Activated T-cell treated with anti-CD3 and anti-CD28 coated beads for 1 hour (primary cell): ENCODE results near the gene TPPP.
"Not testable (repeated sequence)": the region's sequence is repeated elsewhere in the genome, so short reads cannot be mapped to it uniquely, and the experiment has no call there.

Experiments
- DNase-seq: peaks from one replicate; pipeline ENCODE4 v3.0.0-alpha.2; 2020; ENCODE audit warnings: low read depth

The TPPP gene

DNA sequence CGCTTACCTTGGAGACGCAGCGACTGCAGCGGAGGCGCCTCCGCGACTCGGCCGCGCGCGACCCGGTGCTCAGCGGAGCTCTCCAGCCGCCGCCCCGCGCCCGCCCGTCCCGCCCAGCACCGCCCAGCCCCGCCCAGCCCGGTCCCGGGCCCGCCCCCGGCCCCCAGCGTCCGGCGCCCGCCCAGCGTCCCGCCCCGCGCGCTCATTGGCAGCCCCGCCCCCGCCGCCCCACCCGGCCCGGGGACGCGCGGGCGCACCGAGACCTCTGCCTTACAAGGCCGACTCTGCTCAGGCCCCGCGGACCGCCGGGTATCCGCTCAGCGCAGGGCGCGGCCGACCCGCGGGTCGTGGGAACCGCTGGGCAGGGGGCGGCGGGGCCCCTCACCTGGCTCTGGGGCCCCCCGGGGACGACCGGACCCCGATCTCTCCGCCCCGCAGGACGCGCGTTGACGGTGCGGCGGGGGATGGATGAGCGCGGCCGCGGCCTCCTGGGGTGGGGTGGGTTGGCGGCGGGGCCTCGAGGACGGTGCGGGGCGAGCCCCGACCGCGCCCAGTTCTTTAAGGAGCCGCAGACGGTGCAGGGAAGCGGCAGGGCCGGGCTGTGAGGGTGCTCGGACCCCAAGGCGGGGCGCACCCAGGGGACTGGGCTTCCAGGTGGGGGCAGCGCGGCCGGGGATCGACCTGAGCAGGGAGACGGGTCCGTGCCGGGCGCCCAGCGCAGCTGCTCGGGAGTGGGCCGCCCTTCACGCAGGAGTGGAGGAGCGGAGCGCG is at the start of gene TPPP:
TSS of gene TPPP (minus strand) at position 82 of the 771 bp plus-strand sequence. CDS start 15,292 bp downstream, outside the sequence.
- DNase-seq: peak; percentile 78

DNA sequence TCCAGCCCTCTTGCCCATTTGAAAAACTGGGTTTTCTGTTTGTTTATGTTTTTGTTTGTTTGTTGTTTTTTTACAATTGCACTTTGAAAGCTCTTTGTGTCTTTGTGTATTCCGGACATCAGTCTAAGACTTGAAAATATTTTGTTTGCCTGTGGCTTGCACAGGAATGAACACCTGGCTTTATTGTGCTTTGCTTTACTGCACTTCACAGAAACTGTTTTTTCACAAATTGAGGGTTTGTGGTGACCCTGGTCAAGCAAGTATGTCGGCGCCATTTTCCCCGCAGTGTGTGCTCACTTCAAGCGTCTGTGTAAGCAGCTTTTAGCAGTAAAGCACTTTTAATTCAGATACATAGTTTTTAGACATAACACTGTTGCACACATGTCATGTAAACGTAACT is 49.1 kb upstream of the TPPP start:
- not testable (repeated sequence) for DNase-seq

DNA sequence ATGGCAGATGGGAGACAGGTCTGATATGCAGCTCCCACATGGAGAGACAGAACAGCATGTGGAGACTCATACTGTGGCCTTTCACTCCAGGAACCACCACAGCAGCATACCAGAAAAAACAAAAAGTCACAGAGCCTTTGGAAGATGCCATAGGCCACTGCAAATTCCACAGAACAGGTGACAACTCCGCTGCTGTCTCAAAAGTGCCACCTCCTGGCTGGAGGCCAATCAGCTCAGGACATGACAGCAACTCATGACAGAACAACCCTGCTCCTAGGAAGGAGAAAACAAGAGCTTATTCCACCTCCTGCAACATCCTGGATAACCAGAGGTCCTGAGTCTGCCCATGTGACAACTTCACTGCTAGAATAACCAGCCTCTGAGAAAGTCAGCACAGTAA is 41.0 kb upstream of the TPPP start:
- not testable (repeated sequence) for DNase-seq

DNA sequence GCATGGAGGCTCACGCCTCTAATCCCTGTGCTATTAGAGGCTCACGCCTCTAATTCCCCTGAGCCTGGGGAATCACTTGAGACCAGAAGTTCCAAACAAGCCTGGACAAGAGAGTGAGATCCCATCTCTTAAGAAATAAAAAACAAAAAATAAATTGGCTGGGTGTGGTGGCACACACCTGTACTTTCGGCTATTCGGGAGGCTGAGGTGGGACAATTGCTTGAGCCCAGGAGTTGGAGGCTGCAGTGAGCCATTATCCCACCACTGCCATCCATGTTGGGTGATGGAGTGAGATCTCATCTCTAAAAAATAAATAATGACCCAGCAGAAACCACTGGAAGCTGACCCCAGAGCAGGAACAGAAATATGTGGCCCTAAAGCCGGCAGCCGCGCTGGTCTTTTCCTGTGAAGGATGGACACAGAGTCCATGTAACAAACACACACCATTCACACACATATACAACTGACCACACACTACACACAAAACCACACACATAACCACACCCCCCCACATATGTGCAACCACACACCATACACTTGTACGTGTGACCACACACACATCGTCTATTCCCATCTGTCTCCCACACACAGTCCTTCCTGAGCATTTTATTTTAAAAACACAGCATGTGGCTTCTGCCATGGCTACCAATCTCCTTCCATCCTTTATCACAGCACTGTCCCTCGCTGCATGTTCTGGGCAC is 39.8 kb upstream of the TPPP start:
- not testable (repeated sequence) for DNase-seq

DNA sequence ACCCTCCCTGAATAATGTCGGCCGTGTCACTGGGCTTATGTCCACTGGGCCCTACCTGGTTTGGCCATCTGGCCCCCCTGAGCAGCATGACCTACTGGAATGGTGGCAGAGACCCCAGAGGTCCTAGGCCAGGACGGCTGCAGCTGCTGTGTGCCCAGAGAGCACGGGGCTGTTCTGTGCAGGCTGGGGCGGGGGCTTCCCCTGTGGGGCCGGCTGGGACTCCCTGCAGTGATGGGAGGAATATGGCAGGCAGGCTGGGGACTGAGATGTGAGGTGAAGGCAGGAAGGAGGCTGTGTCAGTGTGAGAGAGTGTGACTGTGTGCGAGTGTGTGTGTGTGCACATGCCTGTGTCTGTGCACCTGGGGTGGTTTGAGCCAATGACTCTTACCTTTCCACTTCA is 36.1 kb upstream of the TPPP start:
- not testable (repeated sequence) for DNase-seq

DNA sequence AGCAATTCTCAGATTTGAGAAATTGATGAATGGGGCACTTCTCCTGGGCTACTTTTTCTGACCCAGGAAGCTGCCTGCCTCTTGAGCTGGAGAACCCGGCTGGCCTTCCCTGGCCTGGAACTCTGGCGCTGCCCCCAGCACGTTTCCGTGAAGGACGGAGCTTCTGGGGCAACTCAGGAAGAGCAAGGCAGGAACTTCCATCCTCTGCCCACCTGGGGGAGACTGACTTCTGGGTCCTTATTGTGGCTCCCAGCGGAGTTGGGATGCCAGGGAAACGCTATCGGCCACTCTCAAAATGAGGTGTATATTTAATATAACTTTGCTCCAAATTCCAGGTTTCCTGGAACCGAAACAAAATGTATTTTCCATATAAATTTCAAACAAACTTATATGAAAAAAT is 33.9 kb upstream of the TPPP start:
- DNase-seq: not testable (repeated sequence)

DNA sequence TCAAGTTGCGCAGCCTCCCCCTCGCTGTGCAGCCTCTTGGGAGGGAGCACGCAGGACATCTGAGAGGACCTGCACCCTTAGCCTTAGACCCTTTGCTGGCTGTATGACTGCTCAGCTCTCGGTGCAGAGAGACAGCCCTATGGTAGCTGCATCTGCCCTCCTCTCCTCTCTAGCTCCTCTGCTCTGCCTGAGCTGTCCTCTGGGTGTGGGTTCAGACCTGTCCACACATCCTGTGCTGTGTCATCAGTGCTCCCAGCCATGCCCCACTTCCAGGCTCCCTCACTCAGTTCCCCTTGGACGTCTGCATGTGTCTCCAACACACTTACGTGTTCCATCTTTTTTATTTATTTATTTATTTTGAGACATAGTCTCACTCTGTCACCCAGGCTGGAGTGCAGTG is 30.7 kb upstream of the TPPP start:
- DNase-seq: not testable (repeated sequence)

DNA sequence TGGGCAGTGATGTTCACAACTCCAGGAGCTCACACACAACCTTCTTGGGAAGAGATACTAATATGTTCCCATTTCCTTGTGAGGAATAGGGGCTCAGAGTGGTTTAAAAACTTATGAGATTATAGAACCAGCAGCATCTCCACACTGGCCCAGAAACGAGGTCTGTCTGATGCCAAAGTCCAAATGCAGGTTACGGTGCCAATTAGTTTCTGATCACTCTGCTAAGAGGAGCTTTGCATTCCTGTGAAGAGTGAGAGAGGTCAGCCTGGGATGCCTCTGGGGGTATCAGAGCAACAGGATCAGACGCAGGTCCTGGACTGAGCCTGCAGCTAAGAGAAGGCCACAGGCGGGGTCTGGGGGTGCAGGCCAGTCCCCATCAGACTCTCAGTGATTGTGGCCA is 30.2 kb upstream of the TPPP start:
- DNase-seq: not testable (repeated sequence)

DNA sequence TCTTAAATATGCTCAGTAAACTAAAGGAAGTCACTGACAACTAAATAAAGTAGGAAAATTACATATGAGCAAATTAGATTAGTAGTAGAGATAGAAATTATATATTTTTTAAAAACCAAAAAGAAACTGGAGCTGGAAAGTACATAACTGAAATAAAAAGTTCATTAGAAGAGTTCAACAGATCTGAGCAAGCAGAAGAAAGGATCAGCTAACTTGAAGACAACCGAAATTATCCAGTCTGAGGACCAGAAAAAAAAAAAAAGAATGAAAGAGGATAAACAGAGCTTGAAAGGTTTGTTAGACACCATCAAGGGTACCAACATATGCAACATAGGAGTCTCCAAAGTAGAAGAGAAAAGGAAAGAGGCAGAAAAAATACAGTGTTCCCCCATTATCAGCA is 26.2 kb upstream of the TPPP start:
- DNase-seq: not testable (repeated sequence)

DNA sequence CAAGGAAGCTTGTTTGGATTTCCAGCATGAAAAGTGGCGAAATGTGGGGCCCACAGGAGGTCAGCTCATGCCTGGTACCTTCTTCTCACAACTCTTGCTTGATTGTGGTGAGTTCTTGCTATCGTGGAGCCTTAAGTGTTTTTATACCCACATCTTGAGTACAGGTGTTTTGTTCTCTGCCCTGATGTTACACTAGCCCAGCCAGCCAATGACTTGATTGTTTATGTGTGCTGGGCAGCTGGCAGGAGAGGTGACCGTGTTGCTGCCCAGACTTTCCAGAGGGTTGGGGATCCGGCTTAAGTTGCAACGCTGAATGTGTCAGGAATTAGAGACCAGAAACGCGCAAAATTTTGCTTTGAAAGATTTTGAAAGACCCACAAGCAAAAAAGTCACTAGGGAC is 24.0 kb upstream of the TPPP start:
- DNase-seq: no peak

DNA sequence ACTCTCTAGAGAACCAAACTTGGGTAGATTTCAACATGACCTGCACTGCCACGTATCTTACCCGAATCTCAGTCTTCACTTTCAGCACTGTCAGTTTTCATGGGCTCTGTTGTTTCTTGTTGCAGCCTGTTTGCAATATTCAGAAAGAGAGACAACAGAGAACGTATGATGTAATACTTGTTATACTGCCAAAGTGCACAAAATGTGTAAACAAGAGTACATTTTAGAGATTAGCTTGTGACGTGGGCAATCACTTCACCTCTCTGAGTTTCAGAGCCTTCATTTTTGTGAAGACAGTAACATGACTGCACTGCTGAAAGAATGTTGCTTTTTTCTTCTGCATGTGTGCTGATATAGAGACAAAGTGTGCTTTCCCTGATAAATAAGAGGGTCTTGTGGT is 23.6 kb upstream of the TPPP start:
- not testable (repeated sequence) for DNase-seq

DNA sequence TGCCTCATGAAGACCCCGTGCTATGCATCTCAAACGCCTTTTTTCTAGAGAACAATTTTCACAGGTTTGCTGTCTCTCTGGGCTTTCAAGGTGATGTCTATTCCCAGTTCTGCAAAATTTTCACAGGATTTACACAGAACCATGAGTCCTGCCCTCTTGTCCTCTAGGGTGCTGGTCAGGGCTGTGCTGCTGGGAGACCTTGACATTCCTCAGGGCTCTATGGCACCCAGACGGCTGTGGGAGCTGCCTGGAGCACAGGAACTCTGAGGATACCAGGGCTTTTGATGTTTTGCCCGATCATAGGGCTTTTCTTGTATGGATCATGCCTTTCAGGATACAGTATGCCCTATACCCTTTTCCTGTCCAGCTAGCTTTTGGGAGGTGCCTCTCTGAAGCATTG is 22.5 kb upstream of the TPPP start:
- DNase-seq: not testable (repeated sequence)

DNA sequence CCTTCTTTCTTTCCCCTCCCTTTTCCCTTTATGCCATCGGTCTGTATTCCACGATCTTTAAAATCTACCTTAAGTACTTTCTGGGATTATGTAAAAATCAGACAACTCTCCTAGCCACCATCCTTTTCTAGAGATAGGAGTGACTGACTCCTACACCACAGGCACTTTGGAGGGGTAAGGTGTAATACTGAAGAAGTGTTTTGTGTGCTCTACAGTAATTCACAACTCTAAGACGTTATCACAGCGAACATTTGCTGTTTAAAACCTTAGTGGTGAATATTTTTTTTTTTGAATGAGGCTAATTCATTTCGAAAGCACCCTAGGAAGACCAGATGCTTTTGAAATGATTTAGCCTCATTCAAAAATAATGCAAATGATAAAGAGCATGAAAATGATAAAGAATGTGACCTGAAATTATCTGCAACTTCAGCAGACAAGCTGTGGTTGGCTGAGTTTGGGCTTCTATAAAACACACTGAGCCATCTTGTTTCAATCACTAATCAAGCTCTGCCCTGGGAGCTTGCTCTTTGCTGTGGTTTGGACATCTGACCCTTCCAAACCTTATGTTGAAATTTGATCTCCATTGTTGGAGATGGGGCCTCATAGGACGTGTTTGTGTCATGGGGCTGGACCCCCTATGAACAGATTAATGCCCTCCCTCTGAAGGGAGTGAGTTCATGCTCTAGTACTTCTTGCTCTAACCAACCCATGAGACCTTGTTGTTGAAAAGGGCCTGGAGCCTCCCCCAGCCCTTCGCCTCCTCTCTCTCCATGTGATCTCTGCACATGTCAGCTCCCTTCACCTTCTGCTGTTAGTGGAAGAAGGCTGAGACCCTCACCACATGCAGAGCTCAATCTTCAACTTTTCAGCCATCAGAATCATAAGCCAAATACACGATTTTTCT is 21.3 kb upstream of the TPPP start:
- not testable (repeated sequence) for DNase-seq

DNA sequence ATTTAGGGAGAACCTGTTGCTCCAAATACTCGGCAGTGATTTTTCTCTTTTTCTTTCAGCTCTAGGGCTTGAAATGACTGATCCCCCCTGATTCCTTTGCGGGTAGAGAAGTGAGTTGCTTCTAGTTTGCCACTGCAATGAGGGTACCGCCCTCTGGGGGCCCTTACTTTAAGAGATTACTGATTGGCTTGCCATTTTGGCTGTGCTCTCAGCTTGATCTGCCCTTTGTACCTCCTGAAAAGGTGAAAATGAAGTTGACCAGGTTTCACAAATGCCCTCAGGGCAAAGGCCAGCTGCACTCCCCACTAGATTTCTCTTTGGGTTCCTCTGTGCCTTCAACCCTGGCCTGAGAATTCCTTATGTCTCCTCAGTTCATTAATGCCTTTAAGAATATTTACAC is 20.5 kb upstream of the TPPP start:
- not testable (repeated sequence) for DNase-seq

DNA sequence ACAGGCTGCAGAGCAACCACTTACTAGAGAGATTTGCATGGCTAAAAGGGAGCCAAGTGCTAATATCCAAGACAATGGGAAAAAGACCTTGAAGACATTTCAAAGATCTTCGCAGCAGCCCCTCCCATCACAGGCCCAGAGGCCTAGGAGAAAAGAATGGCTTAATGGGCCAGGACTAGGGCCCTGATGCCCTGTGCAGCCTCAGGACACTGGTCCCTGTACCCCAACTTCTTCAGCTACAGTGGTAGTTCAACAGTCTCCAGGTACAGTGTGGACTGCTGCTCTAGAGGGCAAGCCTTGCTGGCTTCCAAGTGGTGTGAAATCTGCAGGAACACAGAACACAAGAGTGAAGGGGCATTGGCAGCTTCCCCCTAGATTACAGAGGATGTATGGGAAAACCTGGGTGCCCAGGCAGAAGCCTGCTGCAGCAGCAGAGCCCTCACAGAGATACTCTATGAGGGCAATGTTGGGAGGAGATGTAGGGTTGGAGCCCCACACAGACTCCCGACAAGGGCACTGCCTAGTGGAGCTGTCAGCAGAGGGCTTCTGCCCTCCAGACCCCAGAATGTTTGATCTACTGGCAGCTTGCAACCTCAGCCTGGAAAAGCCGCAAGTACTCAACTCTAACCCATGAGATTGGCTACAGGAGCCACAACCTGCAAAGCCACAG is 15.8 kb upstream of the TPPP start:
- not testable (repeated sequence) for DNase-seq

DNA sequence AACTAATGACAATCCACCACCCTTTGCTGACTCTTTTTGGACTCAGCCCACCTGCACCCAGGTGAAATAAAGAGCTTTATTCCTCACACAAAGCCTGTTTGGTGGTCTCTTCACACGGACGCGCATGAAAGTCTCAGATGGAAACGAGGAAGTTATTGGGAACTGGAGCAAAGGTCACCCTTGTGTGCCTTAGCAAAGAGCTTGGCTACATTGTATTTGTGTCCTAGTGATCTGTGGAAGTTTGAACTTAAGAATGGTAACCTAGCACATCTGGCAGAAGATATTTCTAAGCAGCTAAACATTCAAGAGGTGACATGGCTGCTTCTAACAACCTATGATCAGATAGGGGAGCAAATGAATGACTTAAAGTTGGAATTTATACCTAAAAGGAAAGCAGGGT is 15.2 kb upstream of the TPPP start:
- not testable (repeated sequence) for DNase-seq

DNA sequence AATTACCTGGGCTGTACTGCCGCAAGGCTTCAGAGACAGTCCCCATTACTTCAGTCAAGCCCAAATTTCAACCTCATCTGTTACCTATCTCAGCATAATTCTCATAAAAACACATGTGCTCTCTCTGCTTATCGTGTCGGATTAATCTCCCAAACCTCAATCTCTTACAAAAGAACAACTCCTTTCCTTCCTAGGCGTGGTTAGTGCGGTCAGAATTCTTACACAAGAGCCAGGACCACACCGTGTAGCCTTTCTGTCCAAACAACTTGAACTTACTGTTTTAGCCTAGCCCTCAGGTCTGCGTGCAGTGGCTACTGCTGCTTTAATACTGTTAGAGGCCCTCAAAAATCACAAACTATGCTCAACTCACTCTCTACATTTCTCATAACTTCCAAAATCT is 13.0 kb upstream of the TPPP start:
- DNase-seq: not testable (repeated sequence)

DNA sequence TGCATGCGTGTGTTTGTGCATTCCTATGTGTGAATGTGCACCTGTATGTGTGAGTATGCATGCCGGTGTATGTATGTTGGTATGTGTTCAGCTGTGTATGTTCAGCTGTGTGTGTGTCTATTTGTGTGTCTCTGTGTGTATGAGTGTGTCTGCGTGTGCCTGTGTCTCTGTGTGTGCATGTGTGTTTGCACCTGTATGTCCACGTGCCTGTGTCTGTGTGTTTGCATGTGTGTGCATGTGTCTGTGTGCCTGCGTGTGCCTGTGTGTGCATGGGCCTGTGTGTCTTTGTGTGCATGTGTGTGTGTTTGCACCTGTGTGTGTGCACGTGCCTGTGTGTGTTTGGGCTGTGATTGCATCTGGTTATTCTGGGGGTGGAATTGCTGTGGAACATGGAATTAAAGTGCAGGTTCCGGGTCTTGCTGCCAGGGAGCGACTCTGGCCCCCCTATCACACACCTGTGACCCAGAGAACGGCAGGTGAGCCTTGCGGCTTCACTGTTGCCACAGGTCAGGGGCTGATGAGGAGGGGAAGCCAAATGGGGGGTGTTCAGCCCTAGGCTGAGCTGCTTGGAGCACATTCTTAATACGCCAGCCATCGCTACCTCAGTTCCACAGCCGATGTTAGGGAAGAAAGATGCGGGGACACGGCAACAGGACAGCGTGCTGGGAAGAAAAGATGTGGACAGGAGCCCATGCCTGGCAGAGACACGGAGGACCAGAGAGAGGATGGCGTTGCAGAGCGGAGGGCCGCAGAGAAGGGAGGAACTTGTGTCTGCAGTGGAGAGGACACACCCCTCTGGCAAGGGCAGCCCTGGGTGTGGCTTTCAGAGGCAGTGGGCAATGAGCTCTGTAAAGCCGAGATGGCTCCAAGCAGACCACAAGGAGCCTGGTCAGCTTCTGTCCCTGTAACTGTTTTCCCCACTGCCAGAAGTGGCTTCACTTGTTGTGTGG is 3.9 kb upstream of the TPPP start:
- DNase-seq: not testable (repeated sequence)

DNA sequence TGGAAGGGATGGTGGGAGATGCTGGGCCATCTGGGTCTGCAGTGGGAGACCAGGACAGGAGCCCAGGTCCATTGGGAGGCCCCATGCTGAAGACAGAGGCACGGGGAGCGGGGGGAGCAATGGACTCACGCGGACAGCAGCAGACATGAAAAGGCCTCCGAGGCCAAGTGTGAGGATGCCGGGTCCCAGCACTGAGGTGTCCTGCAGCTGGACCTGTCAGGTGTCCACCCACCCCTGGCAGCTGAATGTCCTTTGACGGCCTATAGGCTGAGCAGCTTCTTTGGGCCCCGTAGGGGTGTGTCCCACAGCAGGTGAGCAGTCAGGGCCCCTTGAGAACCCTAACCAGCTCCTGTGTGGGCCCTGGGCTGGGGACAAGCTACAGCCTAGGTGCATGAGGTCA is 3.0 kb upstream of the TPPP start:
- not testable (repeated sequence) for DNase-seq

DNA sequence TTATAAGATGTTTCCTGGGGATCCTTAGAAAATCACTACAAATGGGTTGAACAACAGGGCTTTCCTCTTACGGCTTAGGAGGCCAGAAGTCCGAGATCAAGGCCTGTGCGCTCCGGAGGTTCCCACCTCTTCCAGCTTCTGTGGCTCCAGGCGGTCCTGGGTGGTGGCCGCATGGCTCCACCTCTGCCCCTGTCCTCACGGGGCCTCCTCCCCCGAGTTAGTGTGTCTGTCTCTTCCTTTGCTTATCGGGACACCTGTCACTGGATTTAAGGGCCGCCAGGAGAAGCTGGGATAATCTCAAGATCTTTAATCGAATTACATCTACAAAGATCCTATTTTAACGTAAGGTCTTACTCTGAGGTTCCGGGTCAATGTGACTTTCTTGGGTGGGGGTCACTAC is 2.3 kb upstream of the TPPP start:
- DNase-seq: not testable (repeated sequence)

DNA sequence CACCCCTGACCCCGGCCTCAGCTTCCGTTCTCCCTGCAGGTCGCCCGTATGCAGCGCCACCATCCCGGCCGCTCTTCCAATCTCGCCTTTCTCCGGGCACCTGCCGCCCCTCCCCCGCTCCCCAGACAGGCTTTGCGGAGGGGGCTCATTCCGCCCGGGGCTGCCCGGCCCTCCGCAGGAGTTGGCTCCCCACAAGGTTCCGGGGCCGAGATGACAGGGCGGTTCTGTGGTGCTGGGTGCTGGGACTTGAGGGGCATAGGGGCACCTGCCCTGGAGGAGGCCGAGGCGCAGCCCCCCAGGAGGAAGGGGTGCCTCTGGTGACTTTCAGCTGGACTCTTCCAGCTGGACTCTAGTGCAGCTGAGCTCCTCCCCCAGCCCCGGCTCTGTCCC is 885 bp upstream of the TPPP start:
- DNase-seq: not testable (repeated sequence)
